Measurements from ENCODE around the gene VMO1. TPM values are rescaled to one million over a fixed set of nuclear protein-coding genes. Genes with fewer than 3 reads are reported as not detected.
"Not testable (repeated sequence)": the region's sequence is repeated elsewhere in the genome, so short reads cannot be mapped to it uniquely, and the experiment has no call there.

Gene VMO1
- total RNA-seq: not detected in 2 replicates

- no peak within 1 kb of the TSS for H3K4me3 ChIP-seq (ENCODE audit: low read depth, low read length)
- TF ChIP-seq, protein P1, sequence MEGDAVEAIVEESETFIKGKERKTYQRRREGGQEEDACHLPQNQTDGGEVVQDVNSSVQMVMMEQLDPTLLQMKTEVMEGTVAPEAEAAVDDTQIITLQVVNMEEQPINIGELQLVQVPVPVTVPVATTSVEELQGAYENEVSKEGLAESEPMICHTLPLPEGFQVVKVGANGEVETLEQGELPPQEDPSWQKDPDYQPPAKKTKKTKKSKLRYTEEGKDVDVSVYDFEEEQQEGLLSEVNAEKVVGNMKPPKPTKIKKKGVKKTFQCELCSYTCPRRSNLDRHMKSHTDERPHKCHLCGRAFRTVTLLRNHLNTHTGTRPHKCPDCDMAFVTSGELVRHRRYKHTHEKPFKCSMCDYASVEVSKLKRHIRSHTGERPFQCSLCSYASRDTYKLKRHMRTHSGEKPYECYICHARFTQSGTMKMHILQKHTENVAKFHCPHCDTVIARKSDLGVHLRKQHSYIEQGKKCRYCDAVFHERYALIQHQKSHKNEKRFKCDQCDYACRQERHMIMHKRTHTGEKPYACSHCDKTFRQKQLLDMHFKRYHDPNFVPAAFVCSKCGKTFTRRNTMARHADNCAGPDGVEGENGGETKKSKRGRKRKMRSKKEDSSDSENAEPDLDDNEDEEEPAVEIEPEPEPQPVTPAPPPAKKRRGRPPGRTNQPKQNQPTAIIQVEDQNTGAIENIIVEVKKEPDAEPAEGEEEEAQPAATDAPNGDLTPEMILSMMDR (conservative IDR thresholded peaks at IDR 0.05; ENCODE audit: low read depth, low read length): no peak
- no peak for DNase-seq (ENCODE audit: low read depth)
These were observed at the start of gene VMO1 for GRCh38 chr17:4786106-4786511. TSS of gene VMO1 (minus strand) at chr17:4786364. CDS start at chr17:4786352, 12 bp downstream.

GRCh38 chr17:4834681-4835020 is 48.5 kb upstream of the VMO1 start:
- peak overlapping the region; percentile 93 for H3K4me3 ChIP-seq (ENCODE audit: low read depth, low read length)
- no peak for DNase-seq (ENCODE audit: low read depth)
- TF ChIP-seq, protein P1 (conservative IDR thresholded peaks at IDR 0.05; ENCODE audit: low read depth, low read length): no peak

DNA sequence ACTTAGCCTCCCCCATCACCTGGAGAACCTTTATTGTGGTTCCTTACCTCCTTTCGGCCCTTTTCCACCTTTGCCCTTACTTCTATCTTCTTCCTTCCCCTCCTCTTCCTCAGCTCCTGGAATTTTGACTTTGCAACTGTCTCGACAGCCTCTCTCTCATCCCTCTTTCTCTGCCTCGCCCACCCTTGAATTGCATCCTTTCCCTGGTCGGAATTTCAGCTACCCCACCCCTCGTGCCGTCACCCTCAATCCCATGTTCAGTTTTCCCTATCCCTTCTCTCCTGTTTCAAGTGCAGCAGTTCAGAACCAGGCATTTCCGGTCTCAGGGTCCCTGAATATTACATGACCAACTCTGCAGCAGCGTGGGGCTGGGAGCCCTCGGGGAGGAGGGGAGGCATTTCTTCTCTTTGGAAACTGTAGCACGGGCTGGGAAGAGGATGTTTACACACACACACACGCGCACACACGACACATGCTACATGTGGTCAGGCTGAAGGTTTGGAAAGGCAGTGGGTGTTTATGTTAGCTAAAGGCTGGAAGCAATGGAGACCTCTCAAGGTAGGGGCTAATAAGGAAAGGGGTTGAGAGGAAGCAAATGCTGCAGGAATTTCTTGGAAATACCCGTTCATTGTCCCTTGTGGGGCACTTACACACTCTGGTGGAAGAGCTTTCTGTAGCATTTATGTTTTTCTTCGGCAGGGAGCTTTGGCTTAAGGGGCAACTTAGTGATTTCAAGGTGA is 47.9 kb upstream of the VMO1 start:
- TF ChIP-seq, protein P1 (conservative IDR thresholded peaks at IDR 0.05; ENCODE audit: low read depth, low read length): no peak
- DNase-seq (ENCODE audit: low read depth): no peak
- H3K4me3 ChIP-seq (ENCODE audit: low read depth, low read length): peak overlapping the region; percentile 93

DNA sequence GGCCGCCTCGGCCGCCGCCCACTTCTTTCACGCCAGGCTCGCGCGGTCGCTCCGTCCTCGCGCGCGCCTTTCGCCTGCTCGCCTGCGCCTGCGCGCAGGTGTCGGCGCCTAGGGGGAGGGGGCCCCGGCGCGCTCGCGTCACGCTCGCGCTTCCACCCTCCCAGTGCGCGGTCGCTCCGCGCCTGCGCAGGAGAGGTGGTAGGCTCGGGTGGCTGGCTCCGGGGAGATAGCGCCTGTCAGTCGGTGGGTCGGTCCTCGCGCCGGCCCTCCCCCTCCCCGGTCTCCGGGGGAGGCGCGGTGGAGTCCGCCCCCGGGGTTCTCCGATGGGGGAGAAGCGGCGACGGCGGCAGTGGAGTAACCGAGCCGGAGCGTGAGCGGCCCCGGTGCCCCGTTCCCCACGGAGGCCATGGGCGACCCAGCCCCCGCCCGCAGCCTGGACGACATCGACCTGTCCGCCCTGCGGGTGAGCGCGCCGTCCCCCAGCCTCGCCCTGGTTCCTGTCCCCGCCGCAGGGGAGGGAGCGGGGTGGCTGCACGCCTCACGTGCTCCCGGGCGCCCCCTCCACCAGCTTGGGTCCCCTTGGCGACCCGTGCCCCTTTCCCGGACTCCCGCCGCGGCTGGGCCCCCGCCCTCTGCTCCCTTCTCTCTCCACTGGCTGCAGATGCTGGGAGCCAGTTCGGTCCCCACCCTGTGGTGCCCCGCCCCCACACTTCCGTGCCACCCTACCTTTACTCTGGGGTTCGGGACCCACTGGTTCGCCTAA is 47.2 kb upstream of the VMO1 start, which contains the start of gene MINK1:
TSS of gene MINK1 (plus strand) at position 163 of the 763 bp plus-strand sequence. CDS start at position 407, 244 bp downstream.
- DNase-seq (ENCODE audit: low read depth): no peak
- TF ChIP-seq, protein P1 (conservative IDR thresholded peaks at IDR 0.05; ENCODE audit: low read depth, low read length): no peak
- H3K4me3 ChIP-seq (ENCODE audit: low read depth, low read length): peak within 1 kb of the TSS; percentile 93

DNA sequence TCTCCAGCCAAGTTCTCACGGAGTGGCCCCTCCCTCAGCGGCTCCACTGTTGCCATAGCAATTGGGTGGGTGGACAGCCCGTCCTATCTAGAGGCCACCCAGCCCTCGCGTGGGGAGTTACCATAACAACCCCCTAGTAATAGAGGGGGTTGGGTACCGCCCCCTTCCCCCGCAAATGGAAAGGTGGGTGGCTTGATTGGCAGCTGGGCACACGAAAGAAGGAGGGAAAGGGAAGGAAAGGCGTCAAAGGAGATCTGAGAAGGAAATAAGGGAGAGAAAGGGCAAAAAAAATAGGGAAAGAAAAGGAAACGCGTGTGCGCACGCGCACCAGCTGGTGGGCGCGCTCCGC is 46.6 kb upstream of the VMO1 start:
- H3K4me3 ChIP-seq (ENCODE audit: low read depth, low read length): peak overlapping the region; percentile 93
- not testable (repeated sequence) for DNase-seq (ENCODE audit: low read depth)

DNA sequence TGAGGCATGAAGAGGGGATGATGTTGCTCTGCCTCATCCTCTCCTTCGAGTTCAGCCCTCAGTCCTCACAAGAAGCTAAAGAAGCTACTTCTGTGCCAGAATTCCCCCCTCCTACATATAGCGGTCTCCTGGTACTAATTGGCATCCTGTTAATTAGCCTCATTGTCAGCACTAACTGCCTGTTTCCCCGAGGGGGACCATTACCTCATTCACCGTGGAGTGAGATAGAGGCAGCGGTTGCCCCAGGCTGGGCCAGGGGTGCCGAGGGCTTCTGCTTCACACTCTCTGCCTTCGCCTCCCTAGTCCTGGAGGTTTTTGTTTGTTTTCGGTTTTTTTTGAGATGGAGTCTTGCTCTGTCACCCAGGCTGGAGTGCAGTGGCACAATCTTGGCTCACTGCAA is 41.2 kb upstream of the VMO1 start:
- no peak overlapping the region for H3K4me3 ChIP-seq (ENCODE audit: low read depth, low read length)
- DNase-seq (ENCODE audit: low read depth): no peak
- TF ChIP-seq, protein P1 (conservative IDR thresholded peaks at IDR 0.05; ENCODE audit: low read depth, low read length): no peak

GRCh38 chr17:4823373-4824089 is 37.4 kb upstream of the VMO1 start:
- no peak for DNase-seq (ENCODE audit: low read depth)
- no peak overlapping the region for H3K4me3 ChIP-seq (ENCODE audit: low read depth, low read length)
- TF ChIP-seq, protein P1 (conservative IDR thresholded peaks at IDR 0.05; ENCODE audit: low read depth, low read length): no peak

Data from epithelial cell of proximal tubule (primary cell).